ENCODE data around the gene OXA1L. TPM values are rescaled to one million over a fixed set of nuclear protein-coding genes. Genes with fewer than 3 reads are reported as not detected.
"Not testable (repeated sequence)": the region's sequence is repeated elsewhere in the genome, so short reads cannot be mapped to it uniquely, and the experiment has no call there.

OXA1L gene
- total RNA-seq, 1 experiment from 2014 or later = 103 TPM

- no TSS peak for BruUV-seq (replicated peaks)
- ChIA-PET CTCF (no interaction called here), POLR2A (ENCODE audit: low non-redundant PET) (no interaction called here)
- Histone ChIP-seq H3K4me1 (ENCODE audit: insufficient read depth, low read length, poor library complexity, severe bottlenecking) (no peaks in the 10 kb centered on the region), H3K9me3 (ENCODE audit: low read depth, low read length, poor library complexity, severe bottlenecking) (no peaks in the 10 kb centered on the region), H3K27ac (ENCODE audit: low read depth, low read length, poor library complexity, severe bottlenecking) (no peak overlapping the region), H3K4me3 (ENCODE audit: low read depth, low read length, poor library complexity, severe bottlenecking) (no peak overlapping the region), H3K27me3 (replicated peaks; ENCODE audit: insufficient read depth, low read depth, low read length, poor library complexity) (no peaks in the 10 kb centered on the region), H3K36me3 (ENCODE audit: insufficient read depth, low read length, poor library complexity, severe bottlenecking) (no peaks in the 10 kb centered on the region)
- intact Hi-C loops (cut with micrococcal nuclease; ENCODE audit: unreplicated experiment) = no loop called here
- TF ChIP-seq CTCF (conservative IDR thresholded peaks at IDR 0.05; ENCODE audit: low read depth, low read length) = no peak
- no peak for DNase-seq (ENCODE audit: low spot score)
Measured at GRCh38 chr14:22792158-22792557, 25.7 kb downstream of the OXA1L start.

GRCh38 chr14:22793550-22793949, 27.1 kb downstream of the OXA1L start:
- not testable (repeated sequence) for BruUV-seq (replicated peaks)
- POLR2A ChIA-PET (ENCODE audit: low non-redundant PET) = interaction anchor here (0.6 kb wide), 1 partner anchor 78 kb away, joined by 3 read pairs; the partner anchor contains the start of gene LRP10
- CTCF ChIA-PET = interaction anchor here (0.6 kb wide), 1 partner anchor 10 kb away, joined by 4 read pairs; no protein-coding TSS in a partner anchor

GRCh38 chr14:22793976-22794375, 27.5 kb downstream of the OXA1L start:
- no TSS peak for BruUV-seq (replicated peaks)

More at GRCh38 chr14:22793550-22793949, 27.1 kb downstream of the OXA1L start:
- H3K36me3 ChIP-seq (ENCODE audit: insufficient read depth, low read length, poor library complexity, severe bottlenecking); DNase-seq (ENCODE audit: low spot score); H3K27ac ChIP-seq (ENCODE audit: low read depth, low read length, poor library complexity, severe bottlenecking); intact Hi-C loops (cut with micrococcal nuclease; ENCODE audit: unreplicated experiment); H3K9me3 ChIP-seq (ENCODE audit: low read depth, low read length, poor library complexity, severe bottlenecking); H3K4me3 ChIP-seq (ENCODE audit: low read depth, low read length, poor library complexity, severe bottlenecking); H3K4me1 ChIP-seq (ENCODE audit: insufficient read depth, low read length, poor library complexity, severe bottlenecking); H3K27me3 ChIP-seq (replicated peaks; ENCODE audit: insufficient read depth, low read depth, low read length, poor library complexity): not testable (repeated sequence)

More at GRCh38 chr14:22793976-22794375, 27.5 kb downstream of the OXA1L start:
- Histone ChIP-seq H3K9me3 (ENCODE audit: low read depth, low read length, poor library complexity, severe bottlenecking) (no peaks in the 10 kb centered on the region), H3K36me3 (ENCODE audit: insufficient read depth, low read length, poor library complexity, severe bottlenecking) (no peaks in the 10 kb centered on the region), H3K27ac (ENCODE audit: low read depth, low read length, poor library complexity, severe bottlenecking) (no peak overlapping the region), H3K4me1 (ENCODE audit: insufficient read depth, low read length, poor library complexity, severe bottlenecking) (no peaks in the 10 kb centered on the region), H3K4me3 (ENCODE audit: low read depth, low read length, poor library complexity, severe bottlenecking) (no peak overlapping the region), H3K27me3 (replicated peaks; ENCODE audit: insufficient read depth, low read depth, low read length, poor library complexity) (no peaks in the 10 kb centered on the region)
- intact Hi-C loops (cut with micrococcal nuclease; ENCODE audit: unreplicated experiment) = no loop called here
- POLR2A ChIA-PET (ENCODE audit: low non-redundant PET) = no interaction called here
- TF ChIP-seq EZH2 (IDR thresholded peaks at IDR 0.05; ENCODE audit: borderline replicate concordance, low read depth, low read length, poor library complexity, severe bottlenecking) (no peak), CTCF (conservative IDR thresholded peaks at IDR 0.05; ENCODE audit: low read depth, low read length) (no peak)
- CTCF ChIA-PET = no interaction called here
- no peak for DNase-seq (ENCODE audit: low spot score)
